HepG2 (cell line): ENCODE data around the gene ATRIP.

Experiments
- AKAP8 ChIP-seq: sonication (generic); formaldehyde crosslinking; IDR thresholded peaks from 2 replicates; pipeline ENCODE4 v1.5.1; 2020; ENCODE audit warnings: mild to moderate bottlenecking, missing genetic modification reagents
- ATF6 ChIP-seq: sonication (generic); formaldehyde crosslinking; conservative IDR thresholded peaks from 2 replicates; pipeline ENCODE4 v1.4.0; 2020; ENCODE audit warnings: missing genetic modification reagents
- CTCF ChIP-seq: sonication (generic); formaldehyde crosslinking; IDR thresholded peaks from 2 replicates; pipeline ENCODE4 v1.5.0; 2020; ENCODE audit warnings: mild to moderate bottlenecking, missing genetic modification reagents, moderate library complexity
- ESRRA ChIP-seq: sonication (generic); formaldehyde crosslinking; IDR thresholded peaks from 2 replicates; pipeline ENCODE4 v1.5.1; 2020; ENCODE audit warnings: mild to moderate bottlenecking, low read depth, missing genetic modification reagents
- EZH2 ChIP-seq: conservative IDR thresholded peaks from 2 replicates; pipeline ENCODE4 v1.6.1; 2012; ENCODE audit warnings: mild to moderate bottlenecking, low read depth, low read length, moderate library complexity
- FOSL2 ChIP-seq: sonication (generic); formaldehyde crosslinking; IDR thresholded peaks from 2 replicates; pipeline ENCODE4 v1.4.0; 2020; ENCODE audit warnings: missing genetic modification reagents
- FOXA1 ChIP-seq, 2 experiments: fragments of 450-650 bp in 1 of 2; sonication (generic) in 1 of 2; formaldehyde crosslinking in 1 of 2; IDR thresholded peaks; 2 replicates each; pipeline versions ENCODE4 v1.4.0 to v1.6.1; 2016 to 2020; ENCODE audit warnings: missing genetic modification reagents in 1 of 2
- NFIC ChIP-seq: IDR thresholded peaks from 2 replicates; pipeline ENCODE4 v1.6.1; 2012; ENCODE audit warnings: mild to moderate bottlenecking, low read length, inconsistent platforms
- NR1H2 ChIP-seq: sonication (generic); formaldehyde crosslinking; IDR thresholded peaks from 2 replicates; pipeline ENCODE4 v1.8.1; 2022; ENCODE audit warnings: low read depth, missing genetic modification reagents, borderline replicate concordance
- PITX1 ChIP-seq: sonication (generic); formaldehyde crosslinking; IDR thresholded peaks from 2 replicates; pipeline ENCODE4 v1.5.1; 2020; ENCODE audit warnings: mild to moderate bottlenecking, missing genetic modification reagents
- SNRNP70 ChIP-seq: fragments of 200-400 bp; formaldehyde crosslinking; IDR thresholded peaks from 2 replicates; pipeline ENCODE4 v1.6.1; 2017; ENCODE audit warnings: mild to moderate bottlenecking, low read depth, low read length, moderate library complexity
- ZFX ChIP-seq: sonication (generic); formaldehyde crosslinking; IDR thresholded peaks from 2 replicates; pipeline ENCODE4 v1.4.0; 2020; ENCODE audit warnings: mild to moderate bottlenecking, low read depth, missing genetic modification reagents, moderate library complexity

GRCh38 chr3:48511551-48511950, 65.0 kb downstream of the ATRIP start:
- TF ChIP-seq CTCF (CRISPR knock-in tag): no peak
- no peak for TF ChIP-seq ATF6
- no peak for TF ChIP-seq FOXA1 (IDR thresholded peaks at IDR 0.05)
- TF ChIP-seq FOXA1 (CRISPR knock-in tag; IDR thresholded peaks at IDR 0.05): no peak
- TF ChIP-seq NFIC: no peak
- TF ChIP-seq PITX1 (CRISPR knock-in tag): no peak
- no peak for TF ChIP-seq AKAP8 (CRISPR knock-in tag)
- no peak for TF ChIP-seq FOSL2 (CRISPR knock-in tag)
- TF ChIP-seq SNRNP70: no peak
- no peak for TF ChIP-seq NR1H2 (CRISPR knock-in tag)
- no peak for TF ChIP-seq ESRRA (CRISPR knock-in tag)
- no peak for TF ChIP-seq ZFX (CRISPR knock-in tag)
- TF ChIP-seq EZH2: no peak
